ENCODE results near the gene SLC44A1.

SLC44A1 gene

GRCh38 chr9:105375323-105375722 is 130.9 kb downstream of the SLC44A1 start:
- Mint-ChIP-seq H3K27me3 (no peaks in the 10 kb centered on the region), H3K9me3 (no peaks in the 10 kb centered on the region), H3K36me3 (ENCODE audit: low read depth) (peaks cover 7% of the 10 kb centered on the region), H3K27ac (no peak overlapping the region), H3K4me3 (no peak overlapping the region), H3K4me1 (ENCODE audit: low read depth) (no peaks in the 10 kb centered on the region)
- no peak for DNase-seq

- peaks cover 9% of the 10 kb centered on the region for H3K36me3 Mint-ChIP-seq (ENCODE audit: low read depth)
- H3K27me3 Mint-ChIP-seq: no peaks in the 10 kb centered on the region
- no peak overlapping the region for H3K4me3 Mint-ChIP-seq
- no peaks in the 10 kb centered on the region for H3K4me1 Mint-ChIP-seq (ENCODE audit: low read depth)
- H3K9me3 Mint-ChIP-seq: no peaks in the 10 kb centered on the region
- no peak for DNase-seq
- no peak overlapping the region for H3K27ac Mint-ChIP-seq
Observed at GRCh38 chr9:105376893-105377292, 132.4 kb downstream of the SLC44A1 start.

GRCh38 chr9:105385381-105385985 is 141.0 kb downstream of the SLC44A1 start:
- Mint-ChIP-seq H3K9me3 (no peaks in the 10 kb centered on the region), H3K4me3 (peak overlapping the region; percentile 82), H3K27me3 (no peaks in the 10 kb centered on the region), H3K27ac (peak overlapping the region; percentile 77), H3K36me3 (ENCODE audit: low read depth) (peaks cover 2% of the 10 kb centered on the region), H3K4me1 (ENCODE audit: low read depth) (peaks cover 16% of the 10 kb centered on the region)
- DNase-seq: peak; percentile 35

GRCh38 chr9:105389796-105390195 is 145.3 kb downstream of the SLC44A1 start:
- Mint-ChIP-seq H3K4me1 (ENCODE audit: low read depth) (peaks cover 13% of the 10 kb centered on the region), H3K9me3 (no peaks in the 10 kb centered on the region), H3K4me3 (no peak overlapping the region), H3K27ac (no peak overlapping the region), H3K27me3 (peaks cover 7% of the 10 kb centered on the region), H3K36me3 (ENCODE audit: low read depth) (no peaks in the 10 kb centered on the region)
- no peak for DNase-seq

- Mint-ChIP-seq H3K4me3 (no peak overlapping the region), H3K36me3 (ENCODE audit: low read depth) (no peaks in the 10 kb centered on the region), H3K27me3 (peaks cover 13% of the 10 kb centered on the region), H3K4me1 (ENCODE audit: low read depth) (peaks cover 3% of the 10 kb centered on the region), H3K27ac (no peak overlapping the region), H3K9me3 (no peaks in the 10 kb centered on the region)
- DNase-seq: no peak
Observed at GRCh38 chr9:105390871-105391270, 146.4 kb downstream of the SLC44A1 start.

- no peak for DNase-seq
- Mint-ChIP-seq H3K27ac (no peak overlapping the region), H3K36me3 (ENCODE audit: low read depth) (no peaks in the 10 kb centered on the region), H3K4me1 (ENCODE audit: low read depth) (peaks cover 1% of the 10 kb centered on the region), H3K4me3 (no peak overlapping the region), H3K9me3 (no peaks in the 10 kb centered on the region), H3K27me3 (peaks cover 16% of the 10 kb centered on the region)
Observed at GRCh38 chr9:105391288-105391687, 146.8 kb downstream of the SLC44A1 start.

GRCh38 chr9:105392531-105392930 is 148.1 kb downstream of the SLC44A1 start:
- H3K36me3 Mint-ChIP-seq (ENCODE audit: low read depth): no peaks in the 10 kb centered on the region
- DNase-seq: no peak
- no peak overlapping the region for H3K27ac Mint-ChIP-seq
- H3K4me3 Mint-ChIP-seq: no peak overlapping the region
- no peaks in the 10 kb centered on the region for H3K9me3 Mint-ChIP-seq
- H3K27me3 Mint-ChIP-seq: peaks cover 26% of the 10 kb centered on the region
- no peaks in the 10 kb centered on the region for H3K4me1 Mint-ChIP-seq (ENCODE audit: low read depth)

- H3K4me3 Mint-ChIP-seq: no peak overlapping the region
- no peak for DNase-seq
- no peaks in the 10 kb centered on the region for H3K9me3 Mint-ChIP-seq
- H3K27ac Mint-ChIP-seq: no peak overlapping the region
- H3K4me1 Mint-ChIP-seq (ENCODE audit: low read depth): no peaks in the 10 kb centered on the region
- H3K27me3 Mint-ChIP-seq: peaks cover 36% of the 10 kb centered on the region
- H3K36me3 Mint-ChIP-seq (ENCODE audit: low read depth): no peaks in the 10 kb centered on the region
Observed at GRCh38 chr9:105393576-105394344, 149.3 kb downstream of the SLC44A1 start.

- Mint-ChIP-seq H3K4me3 (no peak overlapping the region), H3K27me3 (peaks cover 50% of the 10 kb centered on the region), H3K27ac (no peak overlapping the region), H3K9me3 (no peaks in the 10 kb centered on the region), H3K4me1 (ENCODE audit: low read depth) (no peaks in the 10 kb centered on the region), H3K36me3 (ENCODE audit: low read depth) (no peaks in the 10 kb centered on the region)
- no peak for DNase-seq
Observed at GRCh38 chr9:105396441-105396840, 152.0 kb downstream of the SLC44A1 start.

GRCh38 chr9:105396901-105397300 is 152.4 kb downstream of the SLC44A1 start:
- no peak overlapping the region for H3K27ac Mint-ChIP-seq
- H3K9me3 Mint-ChIP-seq: no peaks in the 10 kb centered on the region
- H3K4me3 Mint-ChIP-seq: no peak overlapping the region
- peaks cover 54% of the 10 kb centered on the region for H3K27me3 Mint-ChIP-seq
- no peaks in the 10 kb centered on the region for H3K4me1 Mint-ChIP-seq (ENCODE audit: low read depth)
- DNase-seq: no peak
- H3K36me3 Mint-ChIP-seq (ENCODE audit: low read depth): no peaks in the 10 kb centered on the region

GRCh38 chr9:105399117-105399516 is 154.7 kb downstream of the SLC44A1 start:
- peaks cover 7% of the 10 kb centered on the region for H3K4me1 Mint-ChIP-seq (ENCODE audit: low read depth)
- H3K9me3 Mint-ChIP-seq: no peaks in the 10 kb centered on the region
- H3K4me3 Mint-ChIP-seq: no peak overlapping the region
- H3K27ac Mint-ChIP-seq: no peak overlapping the region
- no peak for DNase-seq
- peaks cover 69% of the 10 kb centered on the region for H3K27me3 Mint-ChIP-seq
- H3K36me3 Mint-ChIP-seq (ENCODE audit: low read depth): no peaks in the 10 kb centered on the region

- peaks cover 80% of the 10 kb centered on the region for H3K27me3 Mint-ChIP-seq
- H3K27ac Mint-ChIP-seq: no peak overlapping the region
- H3K36me3 Mint-ChIP-seq (ENCODE audit: low read depth): no peaks in the 10 kb centered on the region
Observed at GRCh38 chr9:105401651-105402050, 157.2 kb downstream of the SLC44A1 start.

GRCh38 chr9:105403552-105404248 is 159.2 kb downstream of the SLC44A1 start:
- Mint-ChIP-seq H3K27ac (no peak overlapping the region), H3K27me3 (peaks cover 75% of the 10 kb centered on the region)

More at GRCh38 chr9:105401651-105402050, 157.2 kb downstream of the SLC44A1 start:
- no peak overlapping the region for H3K4me3 Mint-ChIP-seq
- peaks cover 28% of the 10 kb centered on the region for H3K4me1 Mint-ChIP-seq (ENCODE audit: low read depth)
- no peak for DNase-seq
- H3K9me3 Mint-ChIP-seq: peaks cover under 1% of the 10 kb centered on the region

GRCh38 chr9:105405514-105406131 is 161.2 kb downstream of the SLC44A1 start:
- Mint-ChIP-seq H3K4me1 (ENCODE audit: low read depth) (peaks cover 28% of the 10 kb centered on the region), H3K27me3 (peaks cover 79% of the 10 kb centered on the region), H3K9me3 (peaks cover 16% of the 10 kb centered on the region), H3K36me3 (ENCODE audit: low read depth) (no peaks in the 10 kb centered on the region), H3K27ac (peak overlapping the region; percentile 89), H3K4me3 (peak overlapping the region; percentile 41)
- DNase-seq: no peak

More at GRCh38 chr9:105403552-105404248, 159.2 kb downstream of the SLC44A1 start:
- Mint-ChIP-seq H3K4me3 (no peak overlapping the region), H3K4me1 (ENCODE audit: low read depth) (peaks cover 28% of the 10 kb centered on the region), H3K36me3 (ENCODE audit: low read depth) (no peaks in the 10 kb centered on the region), H3K9me3 (peaks cover 6% of the 10 kb centered on the region)
- no peak for DNase-seq

Data from activated T-cell treated with anti-CD3 and anti-CD28 coated beads, Interleukin-2, amount 50 U/mL, for 24 hours (primary cell).